Measurements from ENCODE around the gene DPF3.

DPF3 gene

GRCh38 chr14:72640911-72641485, 252.9 kb downstream of the DPF3 start:
- Mint-ChIP-seq H3K4me3 (no peak overlapping the region), H3K36me3 (ENCODE audit: low read depth) (no peaks in the 10 kb centered on the region), H3K27me3 (ENCODE audit: low read depth) (peaks cover 26% of the 10 kb centered on the region), H3K9me3 (peaks cover 22% of the 10 kb centered on the region), H3K27ac (no peak overlapping the region), H3K4me1 (ENCODE audit: low read depth) (no peaks in the 10 kb centered on the region)
- no peak for DNase-seq (ENCODE audit: low spot score)

- H3K9me3 Mint-ChIP-seq, result peaks cover 22% of the 10 kb centered on the region
- DNase-seq (ENCODE audit: low spot score), result no peak
- no peak overlapping the region for H3K27ac Mint-ChIP-seq
- H3K36me3 Mint-ChIP-seq (ENCODE audit: low read depth), result no peaks in the 10 kb centered on the region
- no peak overlapping the region for H3K4me3 Mint-ChIP-seq
- H3K27me3 Mint-ChIP-seq (ENCODE audit: low read depth), result peaks cover 32% of the 10 kb centered on the region
- no peaks in the 10 kb centered on the region for H3K4me1 Mint-ChIP-seq (ENCODE audit: low read depth)
These were observed 255.9 kb downstream of the DPF3 start for GRCh38 chr14:72638021-72638420.

- Mint-ChIP-seq H3K9me3 (peaks cover 19% of the 10 kb centered on the region), H3K27ac (no peak overlapping the region), H3K4me3 (no peak overlapping the region), H3K4me1 (ENCODE audit: low read depth) (no peaks in the 10 kb centered on the region), H3K36me3 (ENCODE audit: low read depth) (no peaks in the 10 kb centered on the region), H3K27me3 (ENCODE audit: low read depth) (peaks cover 37% of the 10 kb centered on the region)
- DNase-seq (ENCODE audit: low spot score), result no peak
These were observed 257.0 kb downstream of the DPF3 start for GRCh38 chr14:72636871-72637270.

GRCh38 chr14:72636094-72636493, 257.8 kb downstream of the DPF3 start:
- DNase-seq (ENCODE audit: low spot score), result no peak
- H3K4me3 Mint-ChIP-seq, result no peak overlapping the region
- H3K9me3 Mint-ChIP-seq, result peaks cover 16% of the 10 kb centered on the region
- no peaks in the 10 kb centered on the region for H3K36me3 Mint-ChIP-seq (ENCODE audit: low read depth)
- H3K27me3 Mint-ChIP-seq (ENCODE audit: low read depth), result peaks cover 43% of the 10 kb centered on the region
- H3K27ac Mint-ChIP-seq, result no peak overlapping the region
- no peaks in the 10 kb centered on the region for H3K4me1 Mint-ChIP-seq (ENCODE audit: low read depth)

- H3K36me3 Mint-ChIP-seq (ENCODE audit: low read depth), result no peaks in the 10 kb centered on the region
- H3K4me3 Mint-ChIP-seq, result no peak overlapping the region
- peaks cover 38% of the 10 kb centered on the region for H3K27me3 Mint-ChIP-seq (ENCODE audit: low read depth)
- no peaks in the 10 kb centered on the region for H3K4me1 Mint-ChIP-seq (ENCODE audit: low read depth)
- no peak for DNase-seq (ENCODE audit: low spot score)
- H3K9me3 Mint-ChIP-seq, result peaks cover 7% of the 10 kb centered on the region
- no peak overlapping the region for H3K27ac Mint-ChIP-seq
These were observed 258.9 kb downstream of the DPF3 start for GRCh38 chr14:72634691-72635616.

GRCh38 chr14:72633551-72633950, 260.4 kb downstream of the DPF3 start:
- Mint-ChIP-seq H3K4me3 (no peak overlapping the region), H3K27me3 (ENCODE audit: low read depth) (peaks cover 42% of the 10 kb centered on the region), H3K36me3 (ENCODE audit: low read depth) (no peaks in the 10 kb centered on the region), H3K27ac (no peak overlapping the region), H3K9me3 (no peaks in the 10 kb centered on the region), H3K4me1 (ENCODE audit: low read depth) (no peaks in the 10 kb centered on the region)
- no peak for DNase-seq (ENCODE audit: low spot score)

GRCh38 chr14:72632727-72633126, 261.2 kb downstream of the DPF3 start:
- Mint-ChIP-seq H3K9me3 (no peaks in the 10 kb centered on the region), H3K27ac (no peak overlapping the region), H3K27me3 (ENCODE audit: low read depth) (peaks cover 46% of the 10 kb centered on the region)

GRCh38 chr14:72631401-72631800, 262.5 kb downstream of the DPF3 start:
- Mint-ChIP-seq H3K4me3 (no peak overlapping the region), H3K36me3 (ENCODE audit: low read depth) (no peaks in the 10 kb centered on the region), H3K9me3 (peaks cover 9% of the 10 kb centered on the region), H3K27me3 (ENCODE audit: low read depth) (peaks cover 44% of the 10 kb centered on the region), H3K27ac (no peak overlapping the region), H3K4me1 (ENCODE audit: low read depth) (no peaks in the 10 kb centered on the region)
- no peak for DNase-seq (ENCODE audit: low spot score)

More at GRCh38 chr14:72632727-72633126, 261.2 kb downstream of the DPF3 start:
- H3K4me1 Mint-ChIP-seq (ENCODE audit: low read depth), result no peaks in the 10 kb centered on the region
- no peak overlapping the region for H3K4me3 Mint-ChIP-seq
- no peak for DNase-seq (ENCODE audit: low spot score)
- H3K36me3 Mint-ChIP-seq (ENCODE audit: low read depth), result no peaks in the 10 kb centered on the region

GRCh38 chr14:72630374-72630773, 263.5 kb downstream of the DPF3 start:
- no peak overlapping the region for H3K4me3 Mint-ChIP-seq
- H3K36me3 Mint-ChIP-seq (ENCODE audit: low read depth), result no peaks in the 10 kb centered on the region
- peaks cover 42% of the 10 kb centered on the region for H3K27me3 Mint-ChIP-seq (ENCODE audit: low read depth)

GRCh38 chr14:72629534-72629933, 264.4 kb downstream of the DPF3 start:
- Mint-ChIP-seq H3K4me3 (no peak overlapping the region), H3K36me3 (ENCODE audit: low read depth) (no peaks in the 10 kb centered on the region), H3K4me1 (ENCODE audit: low read depth) (no peaks in the 10 kb centered on the region), H3K27ac (no peak overlapping the region), H3K27me3 (ENCODE audit: low read depth) (peaks cover 39% of the 10 kb centered on the region), H3K9me3 (peaks cover 9% of the 10 kb centered on the region)
- DNase-seq (ENCODE audit: low spot score), result no peak

More at GRCh38 chr14:72630374-72630773, 263.5 kb downstream of the DPF3 start:
- H3K4me1 Mint-ChIP-seq (ENCODE audit: low read depth), result no peaks in the 10 kb centered on the region
- DNase-seq (ENCODE audit: low spot score), result no peak
- peaks cover 9% of the 10 kb centered on the region for H3K9me3 Mint-ChIP-seq
- no peak overlapping the region for H3K27ac Mint-ChIP-seq

GRCh38 chr14:72625689-72626088, 268.2 kb downstream of the DPF3 start:
- peaks cover 9% of the 10 kb centered on the region for H3K9me3 Mint-ChIP-seq
- no peak for DNase-seq (ENCODE audit: low spot score)

GRCh38 chr14:72621387-72622065, 272.4 kb downstream of the DPF3 start:
- no peaks in the 10 kb centered on the region for H3K4me1 Mint-ChIP-seq (ENCODE audit: low read depth)
- H3K4me3 Mint-ChIP-seq, result no peak overlapping the region
- peaks cover under 1% of the 10 kb centered on the region for H3K9me3 Mint-ChIP-seq
- DNase-seq (ENCODE audit: low spot score), result no peak
- H3K27me3 Mint-ChIP-seq (ENCODE audit: low read depth), result peaks cover 41% of the 10 kb centered on the region
- H3K36me3 Mint-ChIP-seq (ENCODE audit: low read depth), result no peaks in the 10 kb centered on the region
- H3K27ac Mint-ChIP-seq, result no peak overlapping the region

More at GRCh38 chr14:72625689-72626088, 268.2 kb downstream of the DPF3 start:
- H3K4me3 Mint-ChIP-seq, result no peak overlapping the region
- H3K4me1 Mint-ChIP-seq (ENCODE audit: low read depth), result no peaks in the 10 kb centered on the region
- H3K27ac Mint-ChIP-seq, result no peak overlapping the region
- no peaks in the 10 kb centered on the region for H3K36me3 Mint-ChIP-seq (ENCODE audit: low read depth)
- H3K27me3 Mint-ChIP-seq (ENCODE audit: low read depth), result peaks cover 42% of the 10 kb centered on the region

GRCh38 chr14:72619881-72620280, 274.0 kb downstream of the DPF3 start:
- no peak for DNase-seq (ENCODE audit: low spot score)

GRCh38 chr14:72619111-72619571, 274.8 kb downstream of the DPF3 start:
- DNase-seq (ENCODE audit: low spot score), result no peak
- Mint-ChIP-seq H3K4me1 (ENCODE audit: low read depth) (no peaks in the 10 kb centered on the region), H3K27ac (no peak overlapping the region), H3K9me3 (no peaks in the 10 kb centered on the region), H3K27me3 (ENCODE audit: low read depth) (peaks cover 36% of the 10 kb centered on the region), H3K4me3 (no peak overlapping the region), H3K36me3 (ENCODE audit: low read depth) (no peaks in the 10 kb centered on the region)

More at GRCh38 chr14:72619881-72620280, 274.0 kb downstream of the DPF3 start:
- peaks cover 39% of the 10 kb centered on the region for H3K27me3 Mint-ChIP-seq (ENCODE audit: low read depth)
- no peaks in the 10 kb centered on the region for H3K9me3 Mint-ChIP-seq
- H3K4me1 Mint-ChIP-seq (ENCODE audit: low read depth), result no peaks in the 10 kb centered on the region
- no peak overlapping the region for H3K27ac Mint-ChIP-seq
- no peaks in the 10 kb centered on the region for H3K36me3 Mint-ChIP-seq (ENCODE audit: low read depth)
- no peak overlapping the region for H3K4me3 Mint-ChIP-seq

Measured in T-helper 2 cell treated with Interferon-gamma antibody and Interleukin-4, amounts not matched to agents 5 μg/mL and 100 μg/mL, for 36 hours (primary cell).